ENCODE data around the gene TOMM22. TPM values are rescaled to one million over a fixed set of nuclear protein-coding genes. Genes with fewer than 3 reads are reported as not detected.

The TOMM22 gene
- total RNA-seq, 2 experiments from 2014 or later, result 51.8 to 114 TPM

DNA sequence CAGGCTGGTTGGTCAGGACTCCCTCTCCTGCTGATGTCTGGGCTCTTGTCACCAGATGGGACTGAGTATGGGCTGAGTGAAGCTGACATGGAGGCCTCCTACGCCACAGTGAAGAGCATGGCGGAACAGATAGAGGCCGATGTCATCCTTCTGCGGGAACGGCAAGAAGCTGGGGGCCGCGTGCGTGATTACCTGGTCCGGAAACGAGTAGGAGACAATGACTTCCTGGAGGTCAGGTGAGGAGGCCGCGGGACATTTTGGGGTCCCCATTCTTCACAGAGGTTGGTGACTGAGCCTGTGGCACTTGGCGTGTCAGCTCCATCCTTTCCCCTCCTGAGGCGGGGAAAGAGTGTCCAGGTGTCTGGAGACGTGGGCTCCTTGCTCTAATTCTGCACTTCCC lies 34.1 kb downstream of the TOMM22 start:
- Histone ChIP-seq H3K79me2 (ENCODE audit: insufficient read depth, low read depth, low read length) (peaks cover 29% of the 10 kb centered on the region), H3K4me1 (ENCODE audit: insufficient read depth, low read length, poor library complexity, severe bottlenecking) (no peaks in the 10 kb centered on the region), H3K9me2 (ENCODE audit: insufficient read depth, low read length) (no peaks in the 10 kb centered on the region), H3K36me3 (ENCODE audit: insufficient read depth, low read length) (peaks cover 52% of the 10 kb centered on the region), H3K4me2 (ENCODE audit: low read length) (no peak overlapping the region), H2AFZ (ENCODE audit: low read length) (no peak overlapping the region), H3K4me3 (ENCODE audit: low read depth, low read length, poor library complexity, severe bottlenecking) (no peak overlapping the region), H4K20me1 (ENCODE audit: insufficient read depth, low read length) (peaks cover 13% of the 10 kb centered on the region; the same call in 1 of the 2 replicates), H3K9me3 (ENCODE audit: low read length) (no peaks in the 10 kb centered on the region), H3K27ac (ENCODE audit: low read depth, low read length, poor library complexity, severe bottlenecking) (no peak overlapping the region)
- DNase-seq (ENCODE audit: low spot score), result no peak
- TF ChIP-seq, protein P1, sequence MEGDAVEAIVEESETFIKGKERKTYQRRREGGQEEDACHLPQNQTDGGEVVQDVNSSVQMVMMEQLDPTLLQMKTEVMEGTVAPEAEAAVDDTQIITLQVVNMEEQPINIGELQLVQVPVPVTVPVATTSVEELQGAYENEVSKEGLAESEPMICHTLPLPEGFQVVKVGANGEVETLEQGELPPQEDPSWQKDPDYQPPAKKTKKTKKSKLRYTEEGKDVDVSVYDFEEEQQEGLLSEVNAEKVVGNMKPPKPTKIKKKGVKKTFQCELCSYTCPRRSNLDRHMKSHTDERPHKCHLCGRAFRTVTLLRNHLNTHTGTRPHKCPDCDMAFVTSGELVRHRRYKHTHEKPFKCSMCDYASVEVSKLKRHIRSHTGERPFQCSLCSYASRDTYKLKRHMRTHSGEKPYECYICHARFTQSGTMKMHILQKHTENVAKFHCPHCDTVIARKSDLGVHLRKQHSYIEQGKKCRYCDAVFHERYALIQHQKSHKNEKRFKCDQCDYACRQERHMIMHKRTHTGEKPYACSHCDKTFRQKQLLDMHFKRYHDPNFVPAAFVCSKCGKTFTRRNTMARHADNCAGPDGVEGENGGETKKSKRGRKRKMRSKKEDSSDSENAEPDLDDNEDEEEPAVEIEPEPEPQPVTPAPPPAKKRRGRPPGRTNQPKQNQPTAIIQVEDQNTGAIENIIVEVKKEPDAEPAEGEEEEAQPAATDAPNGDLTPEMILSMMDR (conservative IDR thresholded peaks at IDR 0.05; ENCODE audit: low read length), result no peak
- no peak for TF ChIP-seq EZH2phosphoT487 (IDR thresholded peaks at IDR 0.05; ENCODE audit: borderline replicate concordance, low read depth, low read length)
- ChIA-PET POLR2A (no interaction called here), CTCF (ENCODE audit: unreplicated experiment) (no interaction called here)
- no TSS peak for BruUV-seq (replicated peaks)
- intact Hi-C loops (cut with micrococcal nuclease; ENCODE audit: unreplicated experiment), result no loop called here

DNA sequence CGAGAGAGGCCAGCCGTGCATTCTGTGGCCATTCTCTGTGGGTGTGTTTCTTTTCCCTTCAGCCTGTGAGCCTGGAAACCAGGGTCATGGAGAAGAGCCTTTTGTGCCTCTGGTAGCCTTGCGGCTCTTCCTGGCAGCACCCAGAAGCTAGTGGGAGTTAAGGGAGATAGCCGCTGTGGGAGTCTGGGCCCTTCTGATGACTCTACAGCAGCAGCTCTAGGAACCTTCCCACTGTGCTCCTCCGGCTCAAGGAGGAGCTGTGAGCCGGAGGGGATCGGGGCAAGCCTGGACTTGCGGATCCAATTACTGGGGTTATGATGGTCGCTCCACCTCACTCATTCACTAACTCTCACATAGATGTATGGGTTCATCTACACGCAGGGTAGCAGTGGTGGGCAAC lies 34.5 kb downstream of the TOMM22 start:
- H3K27ac ChIP-seq (ENCODE audit: low read depth, low read length, poor library complexity, severe bottlenecking), result no peak overlapping the region
- H3K4me3 ChIP-seq (ENCODE audit: low read depth, low read length, poor library complexity, severe bottlenecking), result no peak overlapping the region
- no peak overlapping the region for H2AFZ ChIP-seq (ENCODE audit: low read length)
- POLR2A ChIA-PET, result no interaction called here
- CTCF ChIA-PET (ENCODE audit: unreplicated experiment), result no interaction called here
- no peaks in the 10 kb centered on the region for H3K4me1 ChIP-seq (ENCODE audit: insufficient read depth, low read length, poor library complexity, severe bottlenecking)
- BruUV-seq (replicated peaks), result no TSS peak
- no peaks in the 10 kb centered on the region for H3K9me2 ChIP-seq (ENCODE audit: insufficient read depth, low read length)
- TF ChIP-seq, protein P1 (conservative IDR thresholded peaks at IDR 0.05; ENCODE audit: low read length), result no peak
- no peak for TF ChIP-seq EZH2phosphoT487 (IDR thresholded peaks at IDR 0.05; ENCODE audit: borderline replicate concordance, low read depth, low read length)
- H3K79me2 ChIP-seq (ENCODE audit: insufficient read depth, low read depth, low read length), result peaks cover 25% of the 10 kb centered on the region
- H4K20me1 ChIP-seq (ENCODE audit: insufficient read depth, low read length), result peaks cover 10% of the 10 kb centered on the region; the same call in 1 of the 2 replicates
- no peaks in the 10 kb centered on the region for H3K9me3 ChIP-seq (ENCODE audit: low read length)
- intact Hi-C loops (cut with micrococcal nuclease; ENCODE audit: unreplicated experiment), result no loop called here
- DNase-seq (ENCODE audit: low spot score), result no peak
- H3K36me3 ChIP-seq (ENCODE audit: insufficient read depth, low read length), result peaks cover 49% of the 10 kb centered on the region
- H3K4me2 ChIP-seq (ENCODE audit: low read length), result no peak overlapping the region

DNA sequence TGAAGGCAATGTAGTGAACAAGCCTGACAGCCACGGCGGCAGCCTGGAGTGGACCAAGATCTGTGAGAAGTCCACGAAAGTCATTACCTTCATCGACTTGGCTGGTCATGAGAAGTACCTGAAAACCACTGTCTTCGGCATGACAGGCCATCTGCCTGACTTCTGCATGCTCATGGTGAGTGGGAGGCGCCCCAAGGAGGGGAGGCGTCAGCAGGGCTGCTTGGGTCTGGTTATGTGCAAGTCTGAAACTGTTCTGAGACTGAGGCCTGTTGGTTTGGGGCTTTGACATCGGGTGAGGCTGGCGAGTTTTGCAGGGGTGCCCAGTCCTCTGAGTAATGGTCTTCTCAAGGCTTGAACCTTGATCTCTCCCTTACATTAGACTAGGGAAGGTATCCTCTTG lies 35.1 kb downstream of the TOMM22 start:
- no peak overlapping the region for H3K4me3 ChIP-seq (ENCODE audit: low read depth, low read length, poor library complexity, severe bottlenecking)
- H3K4me2 ChIP-seq (ENCODE audit: low read length), result no peak overlapping the region
- no peaks in the 10 kb centered on the region for H3K9me3 ChIP-seq (ENCODE audit: low read length)
- ChIA-PET POLR2A (no interaction called here), CTCF (ENCODE audit: unreplicated experiment) (no interaction called here)
- intact Hi-C loops (cut with micrococcal nuclease; ENCODE audit: unreplicated experiment), result no loop called here
- DNase-seq (ENCODE audit: low spot score), result no peak
- BruUV-seq (replicated peaks), result no TSS peak
- peaks cover 10% of the 10 kb centered on the region; the same call in 1 of the 2 replicates for H4K20me1 ChIP-seq (ENCODE audit: insufficient read depth, low read length)
- H3K27ac ChIP-seq (ENCODE audit: low read depth, low read length, poor library complexity, severe bottlenecking), result no peak overlapping the region
- peaks cover 51% of the 10 kb centered on the region for H3K36me3 ChIP-seq (ENCODE audit: insufficient read depth, low read length)
- H3K4me1 ChIP-seq (ENCODE audit: insufficient read depth, low read length, poor library complexity, severe bottlenecking), result no peaks in the 10 kb centered on the region
- H3K79me2 ChIP-seq (ENCODE audit: insufficient read depth, low read depth, low read length), result peaks cover 19% of the 10 kb centered on the region
- H2AFZ ChIP-seq (ENCODE audit: low read length), result no peak overlapping the region
- TF ChIP-seq, protein P1 (conservative IDR thresholded peaks at IDR 0.05; ENCODE audit: low read length), result no peak
- TF ChIP-seq EZH2phosphoT487 (IDR thresholded peaks at IDR 0.05; ENCODE audit: borderline replicate concordance, low read depth, low read length), result no peak
- no peaks in the 10 kb centered on the region for H3K9me2 ChIP-seq (ENCODE audit: insufficient read depth, low read length)
